HFFc6 (cell line): Measurements from ENCODE around the gene STARD3NL. TPM values are rescaled to one million over a fixed set of nuclear protein-coding genes. Genes with fewer than 3 reads are reported as not detected.
"Not testable (repeated sequence)": the region's sequence is repeated elsewhere in the genome, so short reads cannot be mapped to it uniquely, and the experiment has no call there.

Experiments
- DNase-seq: peaks from one replicate; pipeline ENCODE4 v3.0.0-alpha.2; 2018
- H3K27ac Mint-ChIP-seq: 2 replicates; pipeline ENCODE4 v1.8.0; 2020; ENCODE audit warnings: mild to moderate bottlenecking, mixed read lengths
- H3K27me3 Mint-ChIP-seq: 2 replicates; pipeline ENCODE4 v1.8.0; 2021; ENCODE audit warnings: mild to moderate bottlenecking, moderate library complexity, mixed read lengths; ENCODE audit not compliant: insufficient read depth
- H3K36me3 Mint-ChIP-seq: 2 replicates; pipeline ENCODE4 v1.8.0; 2021; ENCODE audit warnings: low read depth, mixed read lengths
- H3K4me1 Mint-ChIP-seq: 2 replicates; pipeline ENCODE4 v1.8.0; 2020; ENCODE audit warnings: low read depth, mixed read lengths
- H3K4me3 Mint-ChIP-seq: 2 replicates; pipeline ENCODE4 v1.8.0; 2020; ENCODE audit warnings: mild to moderate bottlenecking, moderate library complexity, mixed read lengths
- H3K9me3 Mint-ChIP-seq: 2 replicates; pipeline ENCODE4 v1.8.0; 2020; ENCODE audit warnings: mild to moderate bottlenecking, mixed read lengths
- CTCF ChIP-seq: fragments of 200-600 bp; sonication (generic); IDR thresholded peaks from 2 replicates; pipeline ENCODE4 v1.5.0; 2021; ENCODE audit warnings: antibody characterized with exemption, mild to moderate bottlenecking
- total RNA-seq, 6 experiments: library from RNA; stranded (reverse); fragmentation: NEBNext Ultra II Directional; extraction: Animal tissue kit (Norgen Biotek cat#: 25700); gene quantifications; 2 replicates in 1 of 6; 3 replicates in 5 of 6; pipeline ENCODE4 v1.2.3, GENCODE V29; 2021

The STARD3NL gene
- total RNA-seq, 6 experiments from 2014 or later: 44.5 to 53.2 (median 49.7) TPM

DNA sequence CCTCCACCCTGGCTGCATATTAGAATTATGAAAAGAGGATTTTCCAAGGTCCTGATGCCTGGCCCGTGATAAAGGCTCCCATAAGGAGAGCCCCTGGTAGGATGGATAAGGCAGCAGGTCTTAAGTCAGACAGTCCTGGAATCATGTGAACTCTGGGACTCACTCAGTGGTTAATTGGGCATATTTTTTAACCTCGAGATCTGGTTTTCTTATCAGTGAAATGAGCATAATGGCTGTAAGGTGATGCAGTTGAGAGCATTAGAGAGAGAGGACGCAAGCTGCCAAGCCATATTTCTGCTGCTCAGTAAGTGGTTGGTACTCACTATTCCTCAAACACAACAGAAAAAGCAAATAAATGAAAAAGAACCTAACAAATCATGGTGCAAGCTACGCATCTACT lies 57.6 kb downstream of the STARD3NL start:
- Mint-ChIP-seq H3K4me1 (no peaks in the 10 kb centered on the region), H3K4me3 (no peak overlapping the region)

DNA sequence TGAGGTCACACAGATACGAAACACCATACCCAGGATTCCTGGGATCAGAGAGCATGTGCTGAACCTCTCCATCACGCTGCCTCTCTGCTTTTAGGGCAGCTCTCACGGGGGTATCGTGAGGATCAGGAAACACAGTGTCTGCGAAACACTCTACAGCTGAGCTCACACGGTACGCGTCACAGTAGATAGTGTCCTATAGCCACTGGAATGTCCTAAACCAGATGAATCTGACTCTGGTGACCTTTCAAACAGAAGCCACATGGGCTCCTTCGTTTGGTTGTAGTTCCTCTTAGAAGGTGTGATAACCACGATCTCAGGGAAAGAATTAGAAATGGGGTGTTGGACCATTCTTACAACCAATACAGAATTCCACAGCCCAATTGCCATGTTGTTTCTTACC lies 61.1 kb downstream of the STARD3NL start:
- H3K4me1 Mint-ChIP-seq, H3K4me3 Mint-ChIP-seq, H3K36me3 Mint-ChIP-seq, DNase-seq, H3K27me3 Mint-ChIP-seq, H3K27ac Mint-ChIP-seq, H3K9me3 Mint-ChIP-seq: not testable (repeated sequence)

More for the DNA sequence above, 57.6 kb downstream of the STARD3NL start:
- Mint-ChIP-seq H3K9me3 (no peaks in the 10 kb centered on the region), H3K36me3 (peaks cover 12% of the 10 kb centered on the region; the same call in 1 of the 2 replicates), H3K27me3 (peaks cover 4% of the 10 kb centered on the region), H3K27ac (no peak overlapping the region)
- no peak for TF ChIP-seq CTCF
- DNase-seq: no peak

DNA sequence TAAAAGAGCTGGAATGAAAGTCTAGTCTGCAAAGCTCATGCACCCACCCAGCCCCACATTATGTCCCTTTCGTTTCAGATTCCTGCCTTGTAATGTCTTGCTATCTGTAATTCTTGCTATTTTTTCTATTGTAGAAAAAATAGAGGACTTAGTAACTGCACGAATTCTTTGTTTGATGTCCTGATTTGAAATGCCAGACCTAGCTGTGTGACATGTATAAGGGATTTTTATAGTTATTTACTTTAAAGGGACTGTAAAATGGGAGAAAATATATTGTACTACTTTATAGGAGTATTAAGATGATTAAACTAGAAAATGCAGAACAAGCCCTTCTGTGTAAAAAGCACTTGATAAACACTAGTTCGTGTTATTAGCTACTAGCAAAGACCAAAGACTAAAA lies 63.0 kb downstream of the STARD3NL start:
- H3K27ac Mint-ChIP-seq: no peak overlapping the region
- TF ChIP-seq CTCF: no peak
- H3K27me3 Mint-ChIP-seq: peaks cover 3% of the 10 kb centered on the region
- no peaks in the 10 kb centered on the region for H3K9me3 Mint-ChIP-seq
- no peak for DNase-seq
- no peaks in the 10 kb centered on the region for H3K4me1 Mint-ChIP-seq
- H3K36me3 Mint-ChIP-seq: no peaks in the 10 kb centered on the region
- no peak overlapping the region for H3K4me3 Mint-ChIP-seq

GRCh38 chr7:38242814-38243213 lies 64.8 kb downstream of the STARD3NL start:
- TF ChIP-seq CTCF: no peak
- no peaks in the 10 kb centered on the region for H3K4me1 Mint-ChIP-seq
- H3K9me3 Mint-ChIP-seq: no peaks in the 10 kb centered on the region
- H3K27ac Mint-ChIP-seq: no peak overlapping the region
- no peak for DNase-seq
- no peak overlapping the region for H3K4me3 Mint-ChIP-seq
- no peaks in the 10 kb centered on the region for H3K36me3 Mint-ChIP-seq
- H3K27me3 Mint-ChIP-seq: peaks cover 3% of the 10 kb centered on the region

- not testable (repeated sequence) for H3K27ac Mint-ChIP-seq, H3K4me1 Mint-ChIP-seq, H3K27me3 Mint-ChIP-seq, H3K9me3 Mint-ChIP-seq, H3K36me3 Mint-ChIP-seq, H3K4me3 Mint-ChIP-seq, DNase-seq
Observed at GRCh38 chr7:38243345-38243744, 65.3 kb downstream of the STARD3NL start.

DNA sequence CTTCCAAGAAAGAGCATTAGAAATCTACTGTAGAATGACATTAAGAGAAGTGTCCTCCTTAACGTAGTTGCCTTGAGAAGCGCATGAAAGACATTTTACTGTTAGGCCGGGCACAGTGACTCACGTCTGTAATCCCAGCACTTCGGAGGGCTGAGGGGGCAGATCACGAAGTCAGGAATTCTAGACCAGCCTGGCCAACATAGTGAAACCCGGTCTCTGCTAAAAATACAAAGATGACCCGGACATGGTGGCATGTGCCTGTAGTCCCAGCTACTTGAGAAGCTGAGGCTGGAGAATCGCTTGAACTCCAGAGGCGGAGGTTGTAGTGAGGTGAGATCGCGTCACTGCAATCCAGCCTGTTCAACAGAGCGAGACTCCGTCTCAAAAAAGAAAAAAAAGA lies 66.5 kb downstream of the STARD3NL start:
- no peaks in the 10 kb centered on the region for H3K9me3 Mint-ChIP-seq
- no peaks in the 10 kb centered on the region for H3K36me3 Mint-ChIP-seq
- no peaks in the 10 kb centered on the region; the same call in 1 of the 2 replicates for H3K27me3 Mint-ChIP-seq
- H3K4me1 Mint-ChIP-seq: no peaks in the 10 kb centered on the region
- no peak overlapping the region for H3K27ac Mint-ChIP-seq
- H3K4me3 Mint-ChIP-seq: no peak overlapping the region
- no peak for DNase-seq
- no peak for TF ChIP-seq CTCF

DNA sequence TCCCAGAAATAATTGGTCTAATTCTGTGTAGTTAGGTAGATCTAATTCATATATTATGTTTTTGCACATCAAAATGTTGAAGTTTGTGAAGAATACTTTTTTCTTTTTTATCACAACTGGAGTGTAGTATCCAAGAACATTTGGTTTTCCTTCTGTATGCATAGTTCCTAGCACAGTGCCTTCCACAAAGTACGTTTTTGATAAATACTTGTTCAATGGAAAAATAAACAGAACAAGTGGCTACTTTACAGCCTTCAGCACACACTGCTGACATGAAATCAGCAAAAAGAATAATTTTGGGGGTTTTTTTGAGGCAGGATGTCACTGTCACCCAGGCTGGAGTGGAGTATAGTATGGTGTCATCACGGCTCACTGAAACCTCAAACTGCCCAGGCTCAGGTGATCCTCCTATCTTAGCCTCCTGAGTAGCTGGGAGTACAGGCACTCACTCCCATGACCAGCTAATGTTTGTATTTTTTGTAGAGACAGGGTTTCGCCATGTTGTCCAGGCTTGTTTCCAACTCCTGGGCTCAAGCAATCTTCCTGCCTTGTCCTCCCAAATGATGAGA lies 67.4 kb downstream of the STARD3NL start:
- H3K27ac Mint-ChIP-seq: no peak overlapping the region
- H3K4me3 Mint-ChIP-seq: no peak overlapping the region

More for the DNA sequence above, 67.4 kb downstream of the STARD3NL start:
- no peaks in the 10 kb centered on the region for H3K4me1 Mint-ChIP-seq
- no peak for DNase-seq
- no peaks in the 10 kb centered on the region; the same call in 1 of the 2 replicates for H3K27me3 Mint-ChIP-seq
- TF ChIP-seq CTCF: no peak
- no peaks in the 10 kb centered on the region for H3K36me3 Mint-ChIP-seq
- H3K9me3 Mint-ChIP-seq: no peaks in the 10 kb centered on the region
